ENCODE data around the gene PIEZO2.
"Not testable (repeated sequence)": the region's sequence is repeated elsewhere in the genome, so short reads cannot be mapped to it uniquely, and the experiment has no call there.

PIEZO2 gene

GRCh38 chr18:10973567-10974203 is 175.7 kb downstream of the PIEZO2 start:
- DNase-seq (ENCODE audit: low read depth): peak; percentile 8

GRCh38 chr18:10971717-10972116 is 177.7 kb downstream of the PIEZO2 start:
- no peak for DNase-seq (ENCODE audit: low read depth)

GRCh38 chr18:10965119-10965518 is 184.2 kb downstream of the PIEZO2 start:
- DNase-seq (ENCODE audit: low read depth): peak; percentile 10

GRCh38 chr18:10953672-10954071 is 195.7 kb downstream of the PIEZO2 start:
- no peak for DNase-seq (ENCODE audit: low read depth)

- DNase-seq (ENCODE audit: low read depth): no peak
These were observed 197.5 kb downstream of the PIEZO2 start for GRCh38 chr18:10951631-10952544.

- no peak for DNase-seq (ENCODE audit: low read depth)
These were observed 198.3 kb downstream of the PIEZO2 start for GRCh38 chr18:10950876-10951630.

- DNase-seq (ENCODE audit: low read depth): no peak
These were observed 199.1 kb downstream of the PIEZO2 start for GRCh38 chr18:10950080-10950875.

GRCh38 chr18:10949655-10950054 is 199.7 kb downstream of the PIEZO2 start:
- DNase-seq (ENCODE audit: low read depth): peak; percentile 75

GRCh38 chr18:10948421-10948820 is 200.9 kb downstream of the PIEZO2 start:
- no peak for DNase-seq (ENCODE audit: low read depth)

GRCh38 chr18:10946058-10946457 is 203.3 kb downstream of the PIEZO2 start:
- DNase-seq (ENCODE audit: low read depth): peak; percentile 10

- no peak for DNase-seq (ENCODE audit: low read depth)
These were observed 206.4 kb downstream of the PIEZO2 start for GRCh38 chr18:10942998-10943397.

GRCh38 chr18:10939822-10940221 is 209.5 kb downstream of the PIEZO2 start:
- no peak for DNase-seq (ENCODE audit: low read depth)

GRCh38 chr18:10937743-10938640 is 211.4 kb downstream of the PIEZO2 start:
- DNase-seq (ENCODE audit: low read depth): no peak

GRCh38 chr18:10936176-10937053 is 213.0 kb downstream of the PIEZO2 start:
- DNase-seq (ENCODE audit: low read depth): peak; percentile 24

GRCh38 chr18:10935588-10935987 is 213.8 kb downstream of the PIEZO2 start:
- no peak for DNase-seq (ENCODE audit: low read depth)

GRCh38 chr18:10933648-10934047 is 215.7 kb downstream of the PIEZO2 start:
- not testable (repeated sequence) for DNase-seq (ENCODE audit: low read depth)

GRCh38 chr18:10930076-10930475 is 219.3 kb downstream of the PIEZO2 start:
- no peak for DNase-seq (ENCODE audit: low read depth)

GRCh38 chr18:10928772-10929373 is 220.5 kb downstream of the PIEZO2 start:
- peak; percentile 88 for DNase-seq (ENCODE audit: low read depth)

Data from amniotic epithelial cell (primary cell).